Adrenal gland (tissue), 5 donors: ENCODE data around the gene TTC9B.

Experiments
- POLR2A ChIP-seq, 2 donors: fragments of 450-650 bp; IDR thresholded peaks; one replicate each; pipeline ENCODE4 v1.6.1; 2017; ENCODE audit warnings: antibody characterized with exemption in 2 of 2, mild to moderate bottlenecking in 2 of 2, moderate library complexity in 1 of 2
- TF ChIP-seq, protein P1 (sequence below), 6 experiments: fragments of 450-650 bp in 4 of 6; fragments of 200-600 bp in 2 of 6; sonication (generic) in 1 of 6; IDR thresholded peaks; 1 replicate in 5 of 6; 2 replicates in 1 of 6; pipeline versions ENCODE4 v1.5.1 to v1.8.0; 2016 to 2021; ENCODE audit warnings: antibody characterized with exemption in 6 of 6, mild to moderate bottlenecking in 2 of 6, moderate library complexity in 1 of 6
- donor health status: DM: no; HTN: no; CAD: no.

DNA sequence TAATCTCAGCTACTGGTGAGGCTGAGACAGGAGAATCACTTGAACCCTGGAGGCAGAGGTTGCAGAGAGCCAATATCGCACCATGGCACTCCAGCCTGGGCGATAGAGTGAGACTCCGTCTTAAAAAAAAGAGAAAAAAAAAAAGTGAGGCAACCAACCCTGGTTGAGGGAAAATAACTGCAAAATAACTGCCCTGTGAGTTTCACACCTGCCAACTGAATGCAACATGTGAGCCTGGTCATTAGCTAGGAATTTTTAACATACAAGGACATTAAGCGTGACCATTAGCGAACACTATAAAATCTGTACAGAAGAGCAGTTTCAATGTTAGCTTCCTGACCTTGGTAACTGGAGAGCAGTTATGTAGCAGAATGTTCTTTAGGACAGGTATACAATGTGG, 10.7 kb upstream of the TTC9B start:
- TF ChIP-seq, protein P1, sequence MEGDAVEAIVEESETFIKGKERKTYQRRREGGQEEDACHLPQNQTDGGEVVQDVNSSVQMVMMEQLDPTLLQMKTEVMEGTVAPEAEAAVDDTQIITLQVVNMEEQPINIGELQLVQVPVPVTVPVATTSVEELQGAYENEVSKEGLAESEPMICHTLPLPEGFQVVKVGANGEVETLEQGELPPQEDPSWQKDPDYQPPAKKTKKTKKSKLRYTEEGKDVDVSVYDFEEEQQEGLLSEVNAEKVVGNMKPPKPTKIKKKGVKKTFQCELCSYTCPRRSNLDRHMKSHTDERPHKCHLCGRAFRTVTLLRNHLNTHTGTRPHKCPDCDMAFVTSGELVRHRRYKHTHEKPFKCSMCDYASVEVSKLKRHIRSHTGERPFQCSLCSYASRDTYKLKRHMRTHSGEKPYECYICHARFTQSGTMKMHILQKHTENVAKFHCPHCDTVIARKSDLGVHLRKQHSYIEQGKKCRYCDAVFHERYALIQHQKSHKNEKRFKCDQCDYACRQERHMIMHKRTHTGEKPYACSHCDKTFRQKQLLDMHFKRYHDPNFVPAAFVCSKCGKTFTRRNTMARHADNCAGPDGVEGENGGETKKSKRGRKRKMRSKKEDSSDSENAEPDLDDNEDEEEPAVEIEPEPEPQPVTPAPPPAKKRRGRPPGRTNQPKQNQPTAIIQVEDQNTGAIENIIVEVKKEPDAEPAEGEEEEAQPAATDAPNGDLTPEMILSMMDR (IDR thresholded peaks at IDR 0.05): no peak
- TF ChIP-seq POLR2A (IDR thresholded peaks at IDR 0.05): no peak
